Measurements from ENCODE around the gene TMEFF2. TPM values are rescaled to one million over a fixed set of nuclear protein-coding genes. Genes with fewer than 3 reads are reported as not detected.

Gene TMEFF2
- total and polyA plus RNA-seq, 2 of the 8 experiments (the other 6 are each of a cell fraction or from before 2014, with no cell fraction given) = 0.91 to 3.7 TPM

- TF ChIP-seq SAP30 (IDR thresholded peaks at IDR 0.05; ENCODE audit: insufficient read depth, insufficient replicate concordance, low read length) (no peak), ATF3 (IDR thresholded peaks at IDR 0.05; ENCODE audit: insufficient read depth, low read depth, low read length) (no peak), HDAC6 (IDR thresholded peaks at IDR 0.05; ENCODE audit: low read depth, low read length) (no peak), ATF2 (IDR thresholded peaks at IDR 0.05; ENCODE audit: low read length) (no peak), SIN3A (conservative IDR thresholded peaks at IDR 0.05 in 1 of 2, IDR thresholded peaks at IDR 0.05 in 1 of 2; ENCODE audit: low read depth in 1 of 2, low read length in 2 of 2) (no peak), JUN (IDR thresholded peaks at IDR 0.05; ENCODE audit: low read depth, low read length) (no peak)
These were observed 147.2 kb downstream of the TMEFF2 start (continued) for GRCh38 chr2:192047315-192048107.

All from H1 (cell line).